MCF 10A (cell line): Measurements from ENCODE around the gene PTPRK. TPM values are rescaled to one million over a fixed set of nuclear protein-coding genes. Genes with fewer than 3 reads are reported as not detected.

ENCODE experiments used
- BruUV-seq: library from RNA; stranded (reverse); fragments of 400-500 nt; replicated peaks from 2 replicates; lab custom pipeline; 2021; lab: Mats Ljungman, UMichigan
- CTCF ChIA-PET: fragments of 300-600 bp; sonication (Branson Sonifier 250); formaldehyde crosslinking; extraction: SDS; loops from one replicate; lab custom pipeline; 2021; ENCODE audit warnings: antibody characterized with exemption, inconsistent platforms; lab: Yijun Ruan, JAX
- POLR2A ChIA-PET: fragments of 300-600, 350-650 bp; sonication (Branson Sonifier 250); formaldehyde crosslinking; extraction: SDS; loops from one replicate; lab custom pipeline; 2020; ENCODE audit warnings: antibody characterized with exemption, inconsistent platforms; lab: Yijun Ruan, JAX
- DNase-seq: peaks from one replicate; pipeline ENCODE4 v3.0.0-alpha.2; 2018; ENCODE audit not compliant: unreplicated experiment
- H3K27ac Mint-ChIP-seq: one replicate; pipeline ENCODE4 v1.8.0; 2022; ENCODE audit warnings: mild to moderate bottlenecking, low read depth, mixed read lengths; ENCODE audit not compliant: unreplicated experiment
- H3K27me3 Mint-ChIP-seq: one replicate; pipeline ENCODE4 v1.8.0; 2022; ENCODE audit warnings: mixed read lengths; ENCODE audit not compliant: insufficient read depth, unreplicated experiment
- H3K36me3 Mint-ChIP-seq: one replicate; pipeline ENCODE4 v1.8.0; 2022; ENCODE audit warnings: mild to moderate bottlenecking, moderate library complexity, mixed read lengths; ENCODE audit not compliant: insufficient read depth, unreplicated experiment
- H3K4me1 Mint-ChIP-seq: one replicate; pipeline ENCODE4 v1.8.0; 2022; ENCODE audit warnings: mixed read lengths; ENCODE audit not compliant: insufficient read depth, unreplicated experiment
- H3K4me3 Mint-ChIP-seq: one replicate; pipeline ENCODE4 v1.8.0; 2022; ENCODE audit warnings: mild to moderate bottlenecking, moderate library complexity, mixed read lengths; ENCODE audit not compliant: unreplicated experiment
- H3K9me3 Mint-ChIP-seq: one replicate; pipeline ENCODE4 v1.8.0; 2022; ENCODE audit warnings: mixed read lengths; ENCODE audit not compliant: unreplicated experiment
- CTCF ChIP-seq: fragments of 200-600 bp; IDR thresholded peaks from one replicate; pipeline ENCODE4 v1.8.0; 2022; ENCODE audit warnings: antibody characterized with exemption, mild to moderate bottlenecking; ENCODE audit not compliant: unreplicated experiment
- intact Hi-C: fragments of 100-400 bp; cut with micrococcal nuclease; formaldehyde crosslinking; loops from 2 replicates; pipeline ENCODE4 v1.14.1; 2022
- total RNA-seq: library from RNA; stranded (reverse); gene quantifications from 2 replicates; pipeline ENCODE4 v1.2.3, GENCODE V29; 2022

PTPRK gene
- total RNA-seq, 1 experiment from 2014 or later = 50.2 TPM

GRCh38 chr6:128071212-128071611, 449.2 kb downstream of the PTPRK start:
- peaks cover 7% of the 10 kb centered on the region for H3K36me3 Mint-ChIP-seq
- no peak for DNase-seq
- intact Hi-C loops = no loop called here
- no TSS peak for BruUV-seq
- H3K4me1 Mint-ChIP-seq = no peaks in the 10 kb centered on the region
- H3K27ac Mint-ChIP-seq = no peak overlapping the region
- no peaks in the 10 kb centered on the region for H3K27me3 Mint-ChIP-seq
- H3K4me3 Mint-ChIP-seq = no peak overlapping the region
- POLR2A ChIA-PET = interaction anchor here (1.0 kb wide), 1 partner anchor 26 kb away, joined by 3 read pairs; no protein-coding TSS in a partner anchor
- H3K9me3 Mint-ChIP-seq = no peaks in the 10 kb centered on the region
- CTCF ChIA-PET = no interaction called here
- TF ChIP-seq CTCF = no peak

GRCh38 chr6:128070406-128070805, 450.0 kb downstream of the PTPRK start:
- Mint-ChIP-seq H3K4me3 (no peak overlapping the region), H3K4me1 (no peaks in the 10 kb centered on the region), H3K36me3 (peaks cover 7% of the 10 kb centered on the region), H3K27me3 (no peaks in the 10 kb centered on the region), H3K9me3 (no peaks in the 10 kb centered on the region), H3K27ac (no peak overlapping the region)
- TF ChIP-seq CTCF = no peak
- ChIA-PET CTCF (no interaction called here), POLR2A (no interaction called here)
- no peak for DNase-seq
- no TSS peak for BruUV-seq
- intact Hi-C loops = no loop called here

GRCh38 chr6:128069188-128069587, 451.2 kb downstream of the PTPRK start:
- TF ChIP-seq CTCF = no peak
- no peaks in the 10 kb centered on the region for H3K27me3 Mint-ChIP-seq
- POLR2A ChIA-PET = no interaction called here
- CTCF ChIA-PET = interaction anchor here (0.6 to 0.9 kb wide), 2 partner anchors 101 to 213 kb away, joined by 3 read pairs; no protein-coding TSS in a partner anchor
- no peak overlapping the region for H3K4me3 Mint-ChIP-seq
- H3K36me3 Mint-ChIP-seq = peaks cover 7% of the 10 kb centered on the region
- intact Hi-C loops = no loop called here
- H3K9me3 Mint-ChIP-seq = no peaks in the 10 kb centered on the region
- no peak overlapping the region for H3K27ac Mint-ChIP-seq
- no TSS peak for BruUV-seq
- no peaks in the 10 kb centered on the region for H3K4me1 Mint-ChIP-seq
- DNase-seq = no peak

GRCh38 chr6:128068119-128068479, 452.3 kb downstream of the PTPRK start:
- Mint-ChIP-seq H3K27me3 (no peaks in the 10 kb centered on the region), H3K4me3 (no peak overlapping the region), H3K4me1 (no peaks in the 10 kb centered on the region), H3K9me3 (no peaks in the 10 kb centered on the region), H3K36me3 (peaks cover 7% of the 10 kb centered on the region), H3K27ac (no peak overlapping the region)
- ChIA-PET POLR2A (no interaction called here), CTCF (interaction anchor here (0.7 kb wide), 1 partner anchor 162 kb away, joined by 3 read pairs; no protein-coding TSS in a partner anchor)
- TF ChIP-seq CTCF = no peak
- BruUV-seq = no TSS peak
- DNase-seq = no peak
- intact Hi-C loops = no loop called here
